ENCODE results near the gene ACTRT2.

The ACTRT2 gene

DNA sequence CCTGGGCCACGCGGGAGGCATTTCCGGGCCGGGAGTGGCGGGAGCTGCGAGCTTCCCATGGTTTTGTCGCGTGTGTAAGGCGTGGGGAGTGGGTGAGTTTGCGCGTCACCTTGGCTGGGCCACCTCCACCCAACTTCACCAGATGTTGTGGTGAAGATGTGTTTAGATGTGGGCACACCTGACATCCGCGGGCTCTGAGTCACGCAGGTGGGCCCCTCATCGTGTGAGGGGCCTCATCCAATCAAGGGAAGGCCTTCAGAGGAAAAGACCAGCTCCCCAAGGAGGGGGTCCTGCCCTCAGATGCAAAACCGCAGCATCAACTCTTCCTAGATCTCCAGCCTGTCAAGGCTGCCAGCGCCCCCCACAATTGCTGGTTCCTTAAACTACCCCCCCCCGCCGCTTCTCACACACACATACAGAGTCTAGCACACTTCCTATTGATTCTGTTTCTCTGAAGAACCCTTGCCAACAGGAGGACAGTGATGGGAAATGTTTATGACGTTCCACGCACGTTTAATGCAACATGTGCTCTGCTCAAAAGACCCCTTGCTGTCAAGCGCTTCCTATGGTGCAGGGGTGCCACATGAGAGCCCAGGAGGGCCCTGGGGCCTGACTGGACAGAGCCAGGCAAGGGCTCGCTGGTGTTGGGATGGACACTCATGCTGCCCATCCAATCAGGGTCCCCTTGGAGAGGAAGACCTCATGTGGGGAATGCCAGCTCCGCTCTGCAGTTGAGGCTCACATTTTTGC is 11.9 kb downstream of the ACTRT2 start:
- peak; percentile 39 to 50 for DNase-seq

GRCh38 chr1:3033790-3034090 is 12.5 kb downstream of the ACTRT2 start:
- no peak for DNase-seq

GRCh38 chr1:3034162-3034561 is 12.9 kb downstream of the ACTRT2 start:
- DNase-seq = no peak

DNA sequence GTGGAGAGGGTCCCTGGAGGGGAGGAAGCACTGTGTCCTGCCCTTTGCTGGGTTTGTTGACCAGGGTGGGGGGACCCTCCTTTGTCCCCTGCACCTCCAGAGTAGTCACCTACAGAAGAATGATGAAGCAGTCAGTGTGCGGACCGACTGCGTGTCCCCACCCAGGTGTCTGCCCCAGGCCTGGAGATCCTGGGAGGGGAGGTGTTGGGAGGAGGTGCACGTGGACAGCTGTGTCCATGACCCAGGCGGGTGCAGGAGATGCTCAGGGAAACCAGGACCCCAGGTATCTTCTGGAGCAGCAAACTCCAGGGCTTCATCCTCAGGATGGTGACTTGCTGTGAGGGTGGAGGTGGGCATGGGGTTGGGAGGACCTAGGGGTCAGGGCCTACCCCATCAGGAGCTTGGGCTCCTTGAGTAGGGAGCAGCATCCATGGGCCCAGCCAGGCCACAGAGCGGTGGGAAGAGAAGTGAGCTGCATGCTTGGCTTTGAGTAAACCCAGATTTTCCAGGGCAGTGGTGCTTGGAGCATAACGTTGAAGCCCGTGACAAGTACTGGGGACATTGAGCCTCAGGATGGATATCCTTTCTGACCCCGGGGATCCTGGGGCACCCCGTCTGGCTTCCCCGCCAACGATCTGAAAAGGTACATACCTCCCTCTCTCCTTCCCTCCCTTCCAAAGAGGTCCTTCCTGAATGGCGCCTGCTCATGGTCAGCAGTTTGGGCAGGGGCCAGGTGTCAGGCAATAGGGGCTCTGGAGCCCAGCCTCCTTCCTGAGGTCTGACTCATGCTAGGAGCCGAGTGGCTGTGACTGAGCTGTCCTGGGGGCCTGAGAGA is 13.7 kb downstream of the ACTRT2 start:
- DNase-seq = no peak

GRCh38 chr1:3035563-3036446 is 14.5 kb downstream of the ACTRT2 start:
- DNase-seq = no peak

- no peak for DNase-seq
Measured at GRCh38 chr1:3036447-3037280, 15.4 kb downstream of the ACTRT2 start.

DNA sequence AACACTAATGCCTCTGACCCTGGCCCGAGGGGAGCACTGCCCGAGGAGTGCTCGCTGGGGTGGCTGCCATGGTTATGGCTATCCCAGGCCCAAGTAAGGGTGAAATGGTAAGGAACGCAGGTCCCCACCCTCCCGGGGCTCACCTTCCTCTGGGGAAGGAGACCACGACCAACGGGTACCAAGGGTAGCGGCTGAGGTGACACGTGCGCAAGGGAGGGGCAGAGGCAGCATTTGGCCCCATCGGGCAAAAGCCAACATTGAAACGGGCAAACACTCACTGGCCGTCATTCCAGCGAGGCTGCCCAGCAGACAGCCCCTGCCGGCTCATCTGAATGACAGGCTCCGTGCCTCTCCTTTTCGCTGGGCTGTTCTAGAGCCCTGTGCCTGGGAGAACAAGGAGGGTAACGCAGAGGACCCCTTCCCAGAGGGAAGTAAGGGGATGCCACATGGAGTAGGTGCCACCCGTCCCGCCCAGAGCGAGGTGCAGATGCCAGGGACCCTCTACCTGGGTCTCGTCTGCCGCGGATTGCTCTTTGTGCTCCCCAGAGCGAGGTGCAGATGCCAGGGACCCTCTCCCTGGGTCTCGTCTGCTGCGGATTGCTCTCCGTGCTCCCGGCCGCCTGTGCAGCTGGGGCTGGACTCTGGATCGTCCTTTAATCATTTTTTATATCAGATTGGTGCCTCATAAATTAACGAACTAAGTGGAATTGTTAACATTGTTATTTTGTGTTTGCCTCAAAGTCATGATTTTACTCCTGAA is 16.2 kb downstream of the ACTRT2 start:
- DNase-seq = no peak

DNA sequence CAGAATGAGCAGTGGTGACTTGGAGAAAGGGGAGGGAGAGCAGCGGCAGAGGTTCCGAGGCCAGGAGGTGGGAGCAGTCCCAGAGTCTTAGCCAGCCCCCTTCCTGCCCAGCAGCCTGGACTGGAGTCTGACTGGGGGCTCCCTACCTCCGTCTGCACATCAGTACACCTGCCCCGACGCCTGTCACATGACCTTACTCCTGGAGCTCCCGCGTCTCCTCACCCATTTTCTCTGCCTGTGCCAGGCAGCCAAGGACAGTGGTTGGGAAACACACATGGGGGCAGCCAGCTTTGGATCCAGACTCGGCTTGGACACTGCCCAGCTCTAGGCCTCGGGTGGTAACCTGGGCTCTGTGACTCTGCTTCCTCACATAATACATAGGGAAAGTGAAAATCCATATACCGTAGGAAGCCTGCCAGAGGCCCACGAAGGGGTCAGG is 16.9 kb downstream of the ACTRT2 start:
- DNase-seq = no peak

DNA sequence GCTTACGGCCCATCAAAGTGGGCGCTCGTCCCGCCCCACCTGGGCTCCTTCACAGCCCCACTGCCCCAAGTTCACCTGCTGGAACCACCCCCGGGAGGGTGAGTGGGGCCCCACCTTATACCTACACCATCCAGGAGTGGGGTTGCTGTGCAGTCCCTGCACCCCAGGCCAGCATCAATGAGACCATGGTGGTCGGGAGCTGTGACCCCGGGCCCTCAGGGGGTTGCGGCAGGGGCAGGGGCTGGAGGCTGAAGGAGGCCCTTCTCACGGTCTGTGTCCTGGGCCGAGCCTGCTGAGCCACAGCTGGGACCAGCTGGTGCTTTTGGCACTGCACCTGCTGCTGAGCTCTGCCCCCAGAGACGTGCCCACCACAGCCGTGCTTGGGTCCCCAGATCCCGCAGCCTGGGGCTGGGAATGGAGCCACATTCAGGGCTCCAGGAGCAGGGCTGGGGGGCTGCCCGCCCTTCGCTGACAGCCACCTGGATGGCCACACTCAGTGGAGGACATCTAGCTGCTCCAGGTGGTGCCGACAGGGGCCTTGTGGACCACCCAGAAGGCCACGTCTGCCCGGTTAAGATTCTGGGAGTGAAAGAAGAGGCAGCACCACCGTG is 17.4 kb downstream of the ACTRT2 start:
- no peak for DNase-seq

GRCh38 chr1:3040004-3040403 is 18.7 kb downstream of the ACTRT2 start:
- no peak for DNase-seq

- DNase-seq = no peak
Measured at GRCh38 chr1:3042481-3042880, 21.2 kb downstream of the ACTRT2 start.

GRCh38 chr1:3049164-3049563 is 27.9 kb downstream of the ACTRT2 start:
- DNase-seq = no peak

GRCh38 chr1:3049905-3050304 is 28.6 kb downstream of the ACTRT2 start:
- no peak for DNase-seq

GRCh38 chr1:3050603-3051002 is 29.3 kb downstream of the ACTRT2 start:
- DNase-seq = no peak

GRCh38 chr1:3051270-3052268 is 30.3 kb downstream of the ACTRT2 start:
- no peak for DNase-seq

DNA sequence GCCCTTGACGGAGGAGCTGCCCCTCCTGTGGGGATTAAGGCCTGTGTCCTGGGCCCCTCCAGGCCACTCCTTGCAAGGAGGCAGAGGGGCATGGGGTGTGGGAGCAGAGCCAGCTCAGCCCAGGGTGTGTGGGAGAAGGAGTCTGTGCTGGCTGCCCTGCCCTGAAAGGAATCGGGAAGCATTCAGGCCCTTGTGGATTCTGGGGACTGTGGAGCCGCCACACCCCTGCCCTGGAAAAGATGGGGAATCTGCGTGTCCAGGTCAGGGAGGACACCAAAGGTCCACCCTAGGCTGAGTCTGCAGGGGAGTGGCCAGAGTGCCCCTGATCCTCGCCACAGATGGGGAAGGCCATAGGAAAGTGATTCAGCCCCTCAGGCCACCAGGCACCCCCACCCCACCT is 31.2 kb downstream of the ACTRT2 start:
- no peak for DNase-seq

DNA sequence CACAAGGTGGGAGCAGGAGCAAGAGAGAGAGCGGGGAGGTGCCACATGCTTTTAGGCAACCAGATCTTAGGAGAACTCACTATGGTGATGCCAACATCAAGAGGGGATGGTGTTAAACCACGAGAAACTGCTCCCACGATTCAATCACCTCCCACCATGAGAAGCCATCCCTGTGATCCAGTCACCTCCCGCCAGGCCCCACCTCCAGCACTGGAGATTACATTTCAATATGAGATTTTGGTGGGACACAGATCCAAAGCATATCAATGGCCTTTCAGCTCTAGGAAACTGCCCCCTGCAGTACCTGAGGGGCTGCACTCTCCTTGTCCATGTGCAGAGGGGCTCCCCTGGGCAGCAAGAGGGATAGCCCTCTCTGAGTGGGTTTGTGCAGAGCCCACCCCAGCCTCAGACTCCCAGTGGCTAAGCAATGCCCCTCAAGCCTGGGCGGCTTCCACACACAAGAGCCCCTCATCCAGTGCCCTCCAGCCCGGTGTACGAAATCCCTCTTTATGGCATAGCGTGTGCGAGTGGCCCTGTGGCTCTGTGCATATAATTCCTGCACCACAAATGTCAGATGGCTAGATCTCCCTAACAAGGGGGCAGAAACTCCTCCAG is 32.2 kb downstream of the ACTRT2 start:
- DNase-seq = no peak

- no peak for DNase-seq
Measured at GRCh38 chr1:3053986-3054385, 32.7 kb downstream of the ACTRT2 start.

- DNase-seq = no peak
Measured at GRCh38 chr1:3054474-3054873, 33.2 kb downstream of the ACTRT2 start.
